B cell (primary cell): Measurements from ENCODE around the gene REC8. TPM values are rescaled to one million over a fixed set of nuclear protein-coding genes. Genes with fewer than 3 reads are reported as not detected.

Experiments
- ATAC-seq: fragments of 200-7000 bp; cut with Tn5 transposase; one replicate; pipeline ENCODE4 v1.10.0; 2021; ENCODE audit warnings: low read depth, mild to moderate bottlenecking, moderate number of reproducible peaks, moderate library complexity
- CTCF ChIA-PET: fragments of 350-600 bp; sonication (Branson Sonifier 250); formaldehyde crosslinking; loops from one replicate; lab custom pipeline; 2021; ENCODE audit warnings: antibody characterized with exemption, inconsistent platforms; lab: Charles Lee
- POLR2A ChIA-PET: fragments of 350-600 bp; sonication (Branson Sonifier 250); formaldehyde crosslinking; loops from one replicate; lab custom pipeline; 2021; ENCODE audit warnings: antibody characterized with exemption; lab: Charles Lee
- DNase-seq: peaks from one replicate; pipeline ENCODE4 v3.0.0; 2013
- H2AFZ ChIP-seq: 2 replicates; pipeline ENCODE4 v1.6.1; 2012; ENCODE audit warnings: mild to moderate bottlenecking, low read depth, low read length; ENCODE audit not compliant: insufficient read depth, poor library complexity, severe bottlenecking
- H3K27ac ChIP-seq, 2 donors: 1 replicate in 1 of 2; 2 replicates in 1 of 2; pipeline ENCODE4 v1.5.1; 2012 to 2013; ENCODE audit warnings: low read length in 2 of 2, mild to moderate bottlenecking in 2 of 2, moderate library complexity in 1 of 2
- H3K27me3 ChIP-seq, 4 experiments: fragments of 200-600 bp in 1 of 4; sonication (generic) in 1 of 4; replicated peaks in 1 of 4; 1 replicate in 2 of 4; 2 replicates in 2 of 4; pipeline versions ENCODE4 v1.6.1 to v1.7.0; 2013 to 2016; ENCODE audit warnings: low read length in 3 of 4, mild to moderate bottlenecking in 2 of 4, mixed read lengths in 1 of 4, moderate library complexity in 1 of 4; ENCODE audit not compliant: insufficient read depth in 4 of 4, control insufficient read depth in 3 of 4; ENCODE audit errors: control extremely low read depth in 1 of 4
- H3K36me3 ChIP-seq, 2 experiments: replicated peaks in 1 of 2; 1 replicate in 1 of 2; 2 replicates in 1 of 2; pipeline versions ENCODE4 v1.6.1 to v1.7.1; 2013; ENCODE audit warnings: low read length in 1 of 2; ENCODE audit not compliant: insufficient read depth in 2 of 2, control insufficient read depth in 1 of 2; ENCODE audit errors: control extremely low read depth in 1 of 2, extremely low read depth in 1 of 2
- H3K4me1 ChIP-seq, 2 donors: fragments of 200-600 bp in 1 of 2; sonication (generic) in 1 of 2; 1 replicate in 1 of 2; 2 replicates in 1 of 2; pipeline versions ENCODE4 v1.5.1 to v1.6.1; 2013 to 2017; ENCODE audit warnings: low read length in 2 of 2; ENCODE audit not compliant: control insufficient read depth in 2 of 2, insufficient read depth in 2 of 2
- H3K4me2 ChIP-seq: replicated peaks from 2 replicates; pipeline ENCODE3; 2012; ENCODE audit warnings: mild to moderate bottlenecking, low read depth, low read length; ENCODE audit not compliant: poor library complexity, severe bottlenecking
- H3K4me3 ChIP-seq, 5 experiments: fragments of 200-600 bp in 1 of 5; sonication (generic) in 1 of 5; 1 replicate in 3 of 5; 2 replicates in 2 of 5; pipeline versions ENCODE4 v1.5.1 to v1.7.0; 2011 to 2016; ENCODE audit warnings: low read length in 4 of 5, mild to moderate bottlenecking in 4 of 5, low read depth in 2 of 5, control low read depth in 1 of 5, moderate library complexity in 1 of 5; ENCODE audit not compliant: insufficient read depth in 1 of 5; ENCODE audit errors: control extremely low read depth in 1 of 5, extremely low read depth in 1 of 5
- H3K79me2 ChIP-seq: fragments of 200-600 bp; sonication (generic); one replicate; pipeline ENCODE4 v1.6.0; 2016; ENCODE audit warnings: low read length; ENCODE audit not compliant: control insufficient read depth, insufficient read depth
- H3K9ac ChIP-seq: fragments of 200-600 bp; sonication (generic); 2 replicates; pipeline ENCODE4 v1.6.1; 2017; ENCODE audit warnings: mild to moderate bottlenecking, low read length, moderate library complexity
- H3K9me3 ChIP-seq, 3 donors: one replicate each; pipeline versions ENCODE4 v1.6.1 to v1.7.1; 2013; ENCODE audit warnings: low read length in 2 of 3; ENCODE audit not compliant: control insufficient read depth in 2 of 3, insufficient read depth in 1 of 3; ENCODE audit errors: control extremely low read depth in 1 of 3
- H4K20me1 ChIP-seq: 2 replicates; pipeline ENCODE4 v1.6.0; 2012; ENCODE audit warnings: mild to moderate bottlenecking, low read length; ENCODE audit not compliant: insufficient read depth, control insufficient read depth, poor library complexity, severe bottlenecking
- H3K27ac Mint-ChIP-seq: one replicate; pipeline ENCODE4 v1.8.0; 2021; ENCODE audit warnings: mixed read lengths
- H3K27me3 Mint-ChIP-seq: one replicate; pipeline ENCODE4 v1.8.0; 2021; ENCODE audit warnings: mixed read lengths
- H3K4me1 Mint-ChIP-seq: one replicate; pipeline ENCODE4 v1.8.0; 2021; ENCODE audit warnings: mixed read lengths
- H3K4me3 Mint-ChIP-seq: one replicate; pipeline ENCODE4 v1.8.0; 2021; ENCODE audit warnings: mixed read lengths
- H3K9me3 Mint-ChIP-seq: one replicate; pipeline ENCODE4 v1.8.0; 2022; ENCODE audit warnings: mixed read lengths; ENCODE audit not compliant: insufficient read depth
- EZH2 ChIP-seq: IDR thresholded peaks from 2 replicates; pipeline ENCODE4 v1.6.1; 2012; ENCODE audit warnings: borderline replicate concordance, low read depth, mild to moderate bottlenecking, moderate library complexity, low read length; ENCODE audit not compliant: insufficient read depth, poor library complexity, severe bottlenecking
- WGBS: methylation state at CpG from one replicate; pipeline ENCODE4 v1.1.5; 2013; ENCODE audit warnings: missing lambda C conversion rate; ENCODE audit not compliant: insufficient coverage; 5-methylcytosine and 5-hydroxymethylcytosine counted together
- intact Hi-C: fragments of 100-400 bp; cut with micrococcal nuclease; formaldehyde crosslinking; loops from one replicate; pipeline ENCODE4 v1.10.0; 2022
- polyA plus RNA-seq: library from polyadenylated mRNA; depleted of rRNA; stranded (reverse); fragments of >200 nt; gene quantifications from 2 replicates; pipeline ENCODE4 v1.2.3, GENCODE V29; 2012
- total RNA-seq, 2 donors: library from RNA; stranded (reverse); fragments of 120-200 nt in 1 of 2; gene quantifications; 1 replicate in 1 of 2; 2 replicates in 1 of 2; pipeline versions ENCODE4 v1.2.3 to v1.2.4, GENCODE V29; 2013 to 2022
- TF ChIP-seq, protein P1 (sequence below): fragments of 200-600 bp; IDR thresholded peaks from one replicate; pipeline ENCODE4 v1.8.0; 2022; ENCODE audit warnings: antibody characterized with exemption, mild to moderate bottlenecking

The REC8 gene
- total and polyA plus RNA-seq, 2 donors (not counting 1 experiment from before 2014, with no cell fraction given): 34.0 to 62.1 TPM

DNA sequence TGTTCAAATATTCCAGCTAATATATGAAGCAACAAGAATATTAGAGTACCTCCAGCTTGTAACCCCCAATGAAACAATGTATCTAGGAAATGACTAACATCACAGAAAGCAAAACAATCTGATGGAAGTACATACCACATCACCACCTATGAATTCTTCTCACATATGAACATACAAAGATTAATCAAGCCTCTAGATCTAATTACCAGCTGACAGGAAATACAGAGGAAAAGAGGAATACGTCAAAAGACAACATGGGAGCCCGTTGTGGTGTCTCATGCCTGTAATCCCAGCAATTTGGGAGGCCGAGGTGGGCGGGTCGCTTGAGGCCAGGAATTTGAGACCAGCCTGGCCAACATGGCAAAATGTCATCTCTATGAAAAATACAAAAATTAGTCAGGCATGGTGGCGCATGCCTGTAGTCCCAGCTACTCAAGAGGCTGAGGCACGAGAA, 52.8 kb downstream of the REC8 start:
- Mint-ChIP-seq H3K4me1 (peaks cover 20% of the 10 kb centered on the region), H3K9me3 (no peaks in the 10 kb centered on the region), H3K27me3 (no peaks in the 10 kb centered on the region), H3K4me3 (no peak overlapping the region), H3K27ac (no peak overlapping the region)
- H3K4me2 ChIP-seq: no peak overlapping the region
- intact Hi-C loops: no loop called here
- H3K9ac ChIP-seq: no peak overlapping the region
- TF ChIP-seq EZH2: no peak
- TF ChIP-seq, protein P1, sequence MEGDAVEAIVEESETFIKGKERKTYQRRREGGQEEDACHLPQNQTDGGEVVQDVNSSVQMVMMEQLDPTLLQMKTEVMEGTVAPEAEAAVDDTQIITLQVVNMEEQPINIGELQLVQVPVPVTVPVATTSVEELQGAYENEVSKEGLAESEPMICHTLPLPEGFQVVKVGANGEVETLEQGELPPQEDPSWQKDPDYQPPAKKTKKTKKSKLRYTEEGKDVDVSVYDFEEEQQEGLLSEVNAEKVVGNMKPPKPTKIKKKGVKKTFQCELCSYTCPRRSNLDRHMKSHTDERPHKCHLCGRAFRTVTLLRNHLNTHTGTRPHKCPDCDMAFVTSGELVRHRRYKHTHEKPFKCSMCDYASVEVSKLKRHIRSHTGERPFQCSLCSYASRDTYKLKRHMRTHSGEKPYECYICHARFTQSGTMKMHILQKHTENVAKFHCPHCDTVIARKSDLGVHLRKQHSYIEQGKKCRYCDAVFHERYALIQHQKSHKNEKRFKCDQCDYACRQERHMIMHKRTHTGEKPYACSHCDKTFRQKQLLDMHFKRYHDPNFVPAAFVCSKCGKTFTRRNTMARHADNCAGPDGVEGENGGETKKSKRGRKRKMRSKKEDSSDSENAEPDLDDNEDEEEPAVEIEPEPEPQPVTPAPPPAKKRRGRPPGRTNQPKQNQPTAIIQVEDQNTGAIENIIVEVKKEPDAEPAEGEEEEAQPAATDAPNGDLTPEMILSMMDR: no peak
- ChIA-PET CTCF (interaction anchor here (0.8 to 3.2 kb wide), 2 partner anchors 17 to 83 kb away, joined by 3 to 9 read pairs; partner anchors contain the start of gene CIDEB), POLR2A (no interaction called here)
- peaks cover 89% of the 10 kb centered on the region for H3K79me2 ChIP-seq
- H3K27ac ChIP-seq: no peak overlapping the region
- 90% methylated on average over 6 of the region's 7 CpGs for WGBS
- no peaks in the 10 kb centered on the region for H3K9me3 ChIP-seq
- no peak overlapping the region for H3K4me3 ChIP-seq
- DNase-seq (no peak), ATAC-seq (no peak)
- H2AFZ ChIP-seq: no peak overlapping the region
- H3K36me3 ChIP-seq: peaks cover 0 to 8% of the 10 kb centered on the region in 2 experiments
- no peaks in the 10 kb centered on the region for H3K4me1 ChIP-seq
- no peaks in the 10 kb centered on the region for H3K27me3 ChIP-seq
- peaks cover 29% of the 10 kb centered on the region for H4K20me1 ChIP-seq

DNA sequence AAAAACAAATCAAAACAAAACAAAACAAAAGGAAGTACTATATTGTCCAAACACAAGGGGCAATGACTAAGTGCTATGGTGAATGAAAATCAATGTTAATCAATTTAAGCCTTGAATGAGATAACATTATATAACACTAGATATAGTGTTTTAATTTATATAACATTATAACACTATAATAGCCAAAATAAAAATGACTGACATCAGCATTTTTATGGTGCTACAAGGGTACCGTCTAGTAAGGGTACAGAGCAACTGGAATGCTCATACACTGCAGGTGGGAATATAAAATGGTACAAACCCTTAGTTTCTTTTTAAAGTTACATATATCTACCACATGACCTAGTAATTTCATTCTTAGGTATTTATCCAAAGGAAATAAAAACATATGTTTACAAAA, 54.6 kb downstream of the REC8 start:
- Mint-ChIP-seq H3K27ac (no peak overlapping the region), H3K4me1 (peaks cover 27% of the 10 kb centered on the region), H3K4me3 (no peak overlapping the region), H3K27me3 (no peaks in the 10 kb centered on the region), H3K9me3 (no peaks in the 10 kb centered on the region)
- Histone ChIP-seq H3K9ac (no peak overlapping the region), H3K4me1 (peaks cover 7% of the 10 kb centered on the region in 2 donors), H3K79me2 (peaks cover 87% of the 10 kb centered on the region), H3K4me2 (no peak overlapping the region), H3K36me3 (peaks cover 0 to 8% of the 10 kb centered on the region in 2 experiments), H3K4me3 (no peak overlapping the region), H4K20me1 (peaks cover 27% of the 10 kb centered on the region), H2AFZ (no peak overlapping the region), H3K27me3 (no peaks in the 10 kb centered on the region), H3K27ac (no peak overlapping the region), H3K9me3 (no peaks in the 10 kb centered on the region)
- DNase-seq (no peak), ATAC-seq (no peak)
- intact Hi-C loops: no loop called here
- ChIA-PET POLR2A (no interaction called here), CTCF (no interaction called here)
- TF ChIP-seq, protein P1: no peak
- no peak for TF ChIP-seq EZH2
- no CpG with 5 or more reads among the region's 1 CpG for WGBS
